Measurements from ENCODE around the gene EEF1G.

DNA sequence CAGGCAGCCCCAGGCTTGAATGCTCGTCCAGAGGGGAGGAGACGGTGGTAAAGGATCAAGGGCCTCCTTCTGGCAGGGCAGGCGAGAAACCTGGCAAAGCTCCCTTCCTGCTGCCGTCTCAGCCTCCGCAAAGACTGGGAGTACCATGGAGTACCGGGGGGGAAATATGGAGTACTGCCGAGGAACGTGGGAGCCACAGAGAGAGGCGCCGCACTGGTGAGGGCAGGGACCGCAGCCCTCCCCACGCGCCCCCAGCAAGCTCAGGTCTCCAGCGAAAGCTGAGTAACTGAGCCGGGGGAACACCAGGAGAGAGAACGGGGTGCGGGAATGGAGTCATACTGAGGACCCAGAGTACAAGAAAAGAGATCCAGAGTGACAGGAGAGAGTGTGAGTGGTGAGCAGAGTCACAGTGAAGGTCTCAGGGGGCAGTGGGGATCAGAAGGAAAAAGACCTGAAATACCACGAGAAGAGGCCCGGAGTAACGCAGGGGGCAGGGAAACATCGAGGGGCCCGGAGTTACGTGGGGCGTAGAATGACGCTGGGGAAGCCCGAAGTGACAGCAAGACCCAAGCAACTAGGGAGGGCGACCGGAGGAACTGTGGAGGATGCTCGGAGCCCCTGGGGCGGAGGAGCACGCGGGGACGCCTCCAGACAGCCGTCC, 38.1 kb upstream of the EEF1G start:
- no peak for TF ChIP-seq GATA2 (IDR thresholded peaks at IDR 0.05; ENCODE audit: low read depth, low read length)
- TF ChIP-seq GATA3 (IDR thresholded peaks at IDR 0.05; ENCODE audit: low read depth, low read length): no peak

Measured in SH-SY5Y (cell line).